HEK293 (cell line): Measurements from ENCODE around the gene CNOT2.

Experiments used
- HIC1 ChIP-seq: fragments of 450-650 bp; formaldehyde crosslinking; IDR thresholded peaks from 2 replicates; pipeline ENCODE4 v1.5.1; 2016; ENCODE audit warnings: missing biosample characterization, missing genetic modification characterization
- KLF9 ChIP-seq: fragments of 450-650 bp; formaldehyde crosslinking; IDR thresholded peaks from 2 replicates; pipeline ENCODE4 v1.5.1; 2016; ENCODE audit warnings: missing biosample characterization, missing genetic modification characterization, low read depth
- MYNN ChIP-seq: fragments of 450-650 bp; formaldehyde crosslinking; IDR thresholded peaks from 2 replicates; pipeline ENCODE4 v1.5.1; 2016; ENCODE audit warnings: missing biosample characterization, missing genetic modification characterization, borderline replicate concordance
- PRDM1 ChIP-seq: fragments of 450-650 bp; formaldehyde crosslinking; IDR thresholded peaks from 2 replicates; pipeline ENCODE4; 2016; ENCODE audit warnings: missing biosample characterization, missing genetic modification characterization
- PRDM6 ChIP-seq: fragments of 450-650 bp; formaldehyde crosslinking; IDR thresholded peaks from 2 replicates; pipeline ENCODE4 v1.5.1; 2017; ENCODE audit warnings: missing biosample characterization, missing genetic modification characterization
- REPIN1 ChIP-seq: fragments of 450-650 bp; formaldehyde crosslinking; IDR thresholded peaks from 2 replicates; pipeline ENCODE4 v1.5.1; 2017; ENCODE audit warnings: missing biosample characterization, missing genetic modification characterization, low read depth
- SP3 ChIP-seq: fragments of 450-650 bp; formaldehyde crosslinking; IDR thresholded peaks from 2 replicates; pipeline ENCODE4 v1.5.1; 2016; ENCODE audit warnings: missing biosample characterization, missing genetic modification characterization
- ZBTB26 ChIP-seq: fragments of 450-650 bp; formaldehyde crosslinking; optimal IDR thresholded peaks from 2 replicates; pipeline ENCODE3; 2016; ENCODE audit warnings: missing biosample characterization, mild to moderate bottlenecking, missing genetic modification characterization
- ZNF133 ChIP-seq: fragments of 450-650 bp; formaldehyde crosslinking; IDR thresholded peaks from 2 replicates; pipeline ENCODE4 v1.5.1; 2016; ENCODE audit warnings: missing biosample characterization, missing genetic modification characterization
- ZNF140 ChIP-seq: fragments of 450-650 bp; formaldehyde crosslinking; IDR thresholded peaks from 2 replicates; pipeline ENCODE4 v1.5.1; 2016; ENCODE audit warnings: missing biosample characterization, missing genetic modification characterization
- ZNF202 ChIP-seq: fragments of 450-650 bp; formaldehyde crosslinking; IDR thresholded peaks from 2 replicates; pipeline ENCODE4 v1.5.1; 2016; ENCODE audit warnings: missing biosample characterization, missing genetic modification characterization, borderline replicate concordance
- ZNF221 ChIP-seq: fragments of 450-650 bp; formaldehyde crosslinking; IDR thresholded peaks from 2 replicates; pipeline ENCODE4 v1.5.1; 2017; ENCODE audit warnings: missing biosample characterization, missing genetic modification characterization, borderline replicate concordance
- ZNF350 ChIP-seq: fragments of 450-650 bp; formaldehyde crosslinking; IDR thresholded peaks from 2 replicates; pipeline ENCODE4 v1.5.0; 2017; ENCODE audit warnings: missing biosample characterization, mild to moderate bottlenecking, missing genetic modification characterization
- ZNF362 ChIP-seq: fragments of 450-650 bp; formaldehyde crosslinking; IDR thresholded peaks from 2 replicates; pipeline ENCODE4 v1.5.1; 2016; ENCODE audit warnings: missing biosample characterization, missing genetic modification characterization
- ZNF37A ChIP-seq: fragments of 450-650 bp; IDR thresholded peaks from 2 replicates; pipeline ENCODE4 v1.5.1; 2018; ENCODE audit warnings: missing biosample characterization, missing genetic modification characterization
- ZNF510 ChIP-seq: fragments of 450-650 bp; formaldehyde crosslinking; IDR thresholded peaks from 2 replicates; pipeline ENCODE4 v1.5.1; 2018; ENCODE audit warnings: mild to moderate bottlenecking, missing genetic modification characterization, missing biosample characterization; ENCODE audit not compliant: insufficient replicate concordance
- ZNF513 ChIP-seq: fragments of 450-650 bp; IDR thresholded peaks from 2 replicates; pipeline ENCODE4 v1.5.1; 2018; ENCODE audit warnings: missing biosample characterization, missing genetic modification characterization
- ZNF514 ChIP-seq: fragments of 450-650 bp; formaldehyde crosslinking; IDR thresholded peaks from 2 replicates; pipeline ENCODE4 v1.5.1; 2016; ENCODE audit warnings: missing biosample characterization, missing genetic modification characterization
- ZNF549 ChIP-seq: fragments of 450-650 bp; IDR thresholded peaks from 2 replicates; pipeline ENCODE4 v1.5.1; 2018; ENCODE audit warnings: missing biosample characterization, missing genetic modification characterization, mild to moderate bottlenecking, inconsistent platforms, moderate library complexity
- ZNF704 ChIP-seq: fragments of 450-650 bp; formaldehyde crosslinking; IDR thresholded peaks from 2 replicates; pipeline ENCODE4 v1.5.1; 2016; ENCODE audit warnings: missing biosample characterization, missing genetic modification characterization
- ZNF768 ChIP-seq: fragments of 450-650 bp; formaldehyde crosslinking; IDR thresholded peaks from 2 replicates; pipeline ENCODE4 v1.5.1; 2018; ENCODE audit warnings: missing biosample characterization, mild to moderate bottlenecking, missing genetic modification characterization
- ZNF843 ChIP-seq: fragments of 450-650 bp; formaldehyde crosslinking; IDR thresholded peaks from 2 replicates; pipeline ENCODE4 v1.5.1; 2016; ENCODE audit warnings: missing biosample characterization, missing genetic modification characterization

CNOT2 gene

GRCh38 chr12:70251226-70251625 is 8.0 kb downstream of the CNOT2 start (continued):
- TF ChIP-seq ZNF362 (tag by site-specific recombination) (no peak), ZBTB26 (tag by site-specific recombination) (no peak), ZNF350 (tag by site-specific recombination) (no peak), ZNF768 (tag by site-specific recombination) (no peak), ZNF221 (tag by site-specific recombination) (no peak), ZNF514 (tag by site-specific recombination) (no peak), ZNF704 (tag by site-specific recombination) (no peak), REPIN1 (tag by site-specific recombination) (no peak), ZNF202 (tag by site-specific recombination) (no peak), HIC1 (peak; percentile 48; the same call in 1 of the 2 replicates), MYNN (tag by site-specific recombination) (no peak), ZNF133 (no peak), ZNF510 (tag by site-specific recombination) (no peak), ZNF37A (tag by site-specific recombination) (no peak), PRDM1 (tag by site-specific recombination) (no peak), ZNF513 (tag by site-specific recombination) (no peak), PRDM6 (peak; percentile 86), ZNF140 (tag by site-specific recombination) (no peak), SP3 (tag by site-specific recombination) (no peak), ZNF549 (tag by site-specific recombination) (no peak), KLF9 (tag by site-specific recombination) (no peak), ZNF843 (tag by site-specific recombination) (peak; percentile 56)
